HG03575 (cell line): Measurements from ENCODE around the gene ZIC5.

Source experiments
- ATAC-seq: cut with Tn5 transposase; IDR thresholded peaks from one replicate; pipeline ENCODE4 v1.9.1; 2021; ENCODE audit not compliant: unreplicated experiment, insufficient number of reproducible peaks, low FRiP score; ENCODE audit errors: extremely low read depth

Gene ZIC5

GRCh38 chr13:99988529-99989275, 17.1 kb upstream of the ZIC5 start:
- ATAC-seq, result no peak

- no peak for ATAC-seq
Observed at GRCh38 chr13:99987154-99988019, 15.8 kb upstream of the ZIC5 start.

- no peak for ATAC-seq
Observed at GRCh38 chr13:99986741-99987140, 15.2 kb upstream of the ZIC5 start.

- ATAC-seq, result no peak
Observed at GRCh38 chr13:99985886-99986527, 14.4 kb upstream of the ZIC5 start.

GRCh38 chr13:99985241-99985874, 13.8 kb upstream of the ZIC5 start:
- no peak for ATAC-seq

GRCh38 chr13:99984461-99985240, 13.1 kb upstream of the ZIC5 start:
- no peak for ATAC-seq

GRCh38 chr13:99983499-99984401, 12.2 kb upstream of the ZIC5 start:
- ATAC-seq, result no peak

- ATAC-seq, result no peak
Observed at GRCh38 chr13:99982731-99983498, 11.3 kb upstream of the ZIC5 start.

- no peak for ATAC-seq
Observed at GRCh38 chr13:99982036-99982730, 10.6 kb upstream of the ZIC5 start.

GRCh38 chr13:99981735-99982035, 10.1 kb upstream of the ZIC5 start, which contains the start of gene ZIC2:
ZIC2 (plus strand) TSS chr13:99981784; CDS start chr13:99982065, 281 bp downstream.
- no peak for ATAC-seq

- no peak for ATAC-seq
Observed at GRCh38 chr13:99980824-99981734, 9.5 kb upstream of the ZIC5 start.

GRCh38 chr13:99980201-99980823, 8.7 kb upstream of the ZIC5 start:
- no peak for ATAC-seq

- no peak for ATAC-seq
Observed at GRCh38 chr13:99979453-99980200, 8.1 kb upstream of the ZIC5 start.

GRCh38 chr13:99978799-99979452, 7.4 kb upstream of the ZIC5 start:
- no peak for ATAC-seq
